22Rv1 (cell line): ENCODE data around the gene XCR1.

ENCODE experiments used
- H3K27ac ChIP-seq: fragments of 450-650 bp; 2 replicates; pipeline ENCODE4 v1.5.1; 2017
- ZFX ChIP-seq: fragments of 450-650 bp; IDR thresholded peaks from 2 replicates; pipeline ENCODE4 v1.6.1; 2017; ENCODE audit warnings: antibody characterized with exemption, borderline replicate concordance
- TF ChIP-seq, protein P1 (sequence below): fragments of 450-650 bp; IDR thresholded peaks from 2 replicates; pipeline ENCODE4 v1.5.1; 2017; ENCODE audit warnings: mild to moderate bottlenecking

XCR1 gene

DNA sequence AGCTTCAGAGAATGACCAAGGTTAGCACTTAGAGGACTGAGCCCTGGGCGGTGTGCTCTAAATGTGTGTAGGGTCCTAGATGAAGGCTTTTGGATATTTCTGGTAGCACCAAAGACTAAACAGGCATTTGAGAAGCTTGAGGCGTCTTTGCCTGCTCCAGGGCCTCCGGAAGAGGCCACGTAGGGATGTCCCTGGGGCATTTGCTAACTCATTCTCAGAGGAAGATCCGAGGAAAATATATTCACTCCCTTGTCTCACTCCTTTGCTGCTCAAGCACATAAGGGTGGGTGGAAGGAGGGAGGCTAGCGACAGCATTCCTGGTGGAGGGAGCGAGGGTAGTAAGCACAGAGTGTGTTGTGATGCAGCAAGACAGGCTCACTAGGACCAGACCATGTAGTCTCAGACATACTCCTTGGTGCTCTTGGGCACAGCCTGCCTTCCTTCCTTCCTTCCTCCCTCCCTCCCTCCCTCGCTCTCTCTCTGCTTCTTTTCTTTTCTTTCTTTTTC lies 38.5 kb upstream of the XCR1 start:
- no peak for TF ChIP-seq ZFX
- TF ChIP-seq, protein P1, sequence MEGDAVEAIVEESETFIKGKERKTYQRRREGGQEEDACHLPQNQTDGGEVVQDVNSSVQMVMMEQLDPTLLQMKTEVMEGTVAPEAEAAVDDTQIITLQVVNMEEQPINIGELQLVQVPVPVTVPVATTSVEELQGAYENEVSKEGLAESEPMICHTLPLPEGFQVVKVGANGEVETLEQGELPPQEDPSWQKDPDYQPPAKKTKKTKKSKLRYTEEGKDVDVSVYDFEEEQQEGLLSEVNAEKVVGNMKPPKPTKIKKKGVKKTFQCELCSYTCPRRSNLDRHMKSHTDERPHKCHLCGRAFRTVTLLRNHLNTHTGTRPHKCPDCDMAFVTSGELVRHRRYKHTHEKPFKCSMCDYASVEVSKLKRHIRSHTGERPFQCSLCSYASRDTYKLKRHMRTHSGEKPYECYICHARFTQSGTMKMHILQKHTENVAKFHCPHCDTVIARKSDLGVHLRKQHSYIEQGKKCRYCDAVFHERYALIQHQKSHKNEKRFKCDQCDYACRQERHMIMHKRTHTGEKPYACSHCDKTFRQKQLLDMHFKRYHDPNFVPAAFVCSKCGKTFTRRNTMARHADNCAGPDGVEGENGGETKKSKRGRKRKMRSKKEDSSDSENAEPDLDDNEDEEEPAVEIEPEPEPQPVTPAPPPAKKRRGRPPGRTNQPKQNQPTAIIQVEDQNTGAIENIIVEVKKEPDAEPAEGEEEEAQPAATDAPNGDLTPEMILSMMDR = no peak
- H3K27ac ChIP-seq = no peak overlapping the region

DNA sequence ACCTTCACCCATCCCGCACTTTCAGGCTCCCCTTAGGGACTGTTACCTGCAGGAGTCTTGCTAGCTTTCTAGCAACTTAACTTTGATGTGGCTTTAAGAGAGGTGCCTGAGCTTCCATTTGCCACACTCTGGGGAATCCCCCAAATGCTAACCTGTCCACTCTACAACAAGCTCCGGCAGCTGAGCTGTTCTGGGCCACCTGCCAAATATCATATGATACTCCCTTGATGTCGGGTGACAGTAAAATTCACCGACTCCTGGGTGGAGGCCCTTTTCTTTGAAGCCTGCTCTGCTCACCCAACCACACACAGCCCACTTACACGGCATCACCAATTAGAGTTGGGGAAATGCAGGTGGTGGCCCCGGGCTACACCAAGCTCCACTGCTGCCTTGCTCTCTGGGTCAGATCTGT lies 38.0 kb upstream of the XCR1 start:
- TF ChIP-seq, protein P1 = no peak
- no peak for TF ChIP-seq ZFX
- no peak overlapping the region for H3K27ac ChIP-seq

GRCh38 chr3:46062679-46063078 lies 35.4 kb upstream of the XCR1 start:
- no peak for TF ChIP-seq ZFX
- TF ChIP-seq, protein P1 = no peak

GRCh38 chr3:46061887-46062286 lies 34.6 kb upstream of the XCR1 start:
- TF ChIP-seq, protein P1 = no peak
- no peak for TF ChIP-seq ZFX
- H3K27ac ChIP-seq = no peak overlapping the region

More at GRCh38 chr3:46062679-46063078, 35.4 kb upstream of the XCR1 start:
- H3K27ac ChIP-seq = no peak overlapping the region

DNA sequence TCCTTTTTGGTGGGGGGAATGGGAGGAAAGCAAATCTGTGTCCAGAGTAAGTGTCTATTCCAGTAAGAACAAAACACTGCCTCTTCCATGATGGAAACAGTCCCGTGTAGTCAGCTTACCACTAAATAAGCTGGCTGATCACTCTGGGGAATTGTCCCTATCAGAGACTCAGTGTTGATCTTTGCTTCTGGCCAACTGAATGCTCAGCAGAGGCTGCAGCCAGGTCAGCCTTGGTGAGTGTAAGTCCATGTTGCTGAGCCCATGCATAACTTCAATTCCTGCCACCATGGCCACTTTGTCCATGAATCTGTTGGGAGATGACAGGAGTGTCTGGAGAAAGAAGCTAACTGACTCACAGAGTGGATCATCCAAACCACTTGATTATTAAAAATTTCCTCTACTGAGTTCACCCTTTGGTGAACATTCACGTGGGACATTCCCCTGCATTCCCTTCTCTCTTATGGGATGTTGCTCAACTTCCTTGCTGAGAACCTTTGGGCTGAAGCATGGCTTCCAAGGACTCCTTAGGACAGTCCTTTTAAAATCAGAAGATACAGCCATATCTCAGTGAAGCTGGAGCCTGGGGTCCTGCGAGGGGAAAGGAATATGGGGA lies 33.9 kb upstream of the XCR1 start:
- H3K27ac ChIP-seq = no peak overlapping the region

DNA sequence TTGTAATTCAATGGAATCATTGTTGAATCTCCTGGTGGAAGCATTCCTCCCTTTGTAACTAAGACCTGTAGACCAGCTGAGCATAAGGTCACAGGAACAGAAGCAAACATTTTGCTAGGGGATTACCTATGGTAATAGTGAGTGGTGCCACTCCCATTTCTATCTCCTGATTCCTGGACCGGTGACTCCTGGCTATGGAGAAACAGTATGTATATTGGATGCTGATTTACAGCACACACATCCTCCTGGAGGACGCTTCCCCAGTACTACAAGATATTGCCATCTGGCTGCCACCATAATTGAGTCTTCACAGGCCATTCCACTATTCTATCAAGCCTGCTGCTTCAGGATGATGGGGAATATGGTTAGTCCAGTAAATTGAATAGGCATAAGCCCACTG lies 33.3 kb upstream of the XCR1 start:
- no peak overlapping the region for H3K27ac ChIP-seq
- TF ChIP-seq, protein P1 = no peak
- no peak for TF ChIP-seq ZFX

More for the DNA sequence above, 33.9 kb upstream of the XCR1 start:
- TF ChIP-seq ZFX = no peak
- TF ChIP-seq, protein P1 = no peak

DNA sequence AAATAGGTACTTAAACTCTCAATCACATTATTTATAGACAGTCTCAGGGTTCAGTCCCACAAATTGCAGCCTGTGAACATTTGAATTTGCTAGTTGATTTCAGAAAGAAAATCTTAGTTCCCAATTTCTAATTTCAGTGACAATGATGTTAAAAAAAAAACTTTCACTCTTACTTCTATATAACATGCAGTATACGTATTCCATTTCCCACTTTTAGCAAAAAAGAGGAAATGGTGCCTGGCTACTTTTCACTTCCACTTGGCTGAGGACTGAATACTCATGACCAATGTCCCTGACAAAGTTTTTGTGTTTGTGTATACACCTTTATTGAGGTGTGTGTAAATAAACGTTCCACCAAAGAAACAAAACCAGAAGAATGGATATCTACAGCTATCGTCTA lies 32.1 kb upstream of the XCR1 start:
- TF ChIP-seq, protein P1 = no peak
- TF ChIP-seq ZFX = no peak
- H3K27ac ChIP-seq = no peak overlapping the region
